H1 (cell line): ENCODE data around the gene SPINK1. TPM values are rescaled to one million over a fixed set of nuclear protein-coding genes. Genes with fewer than 3 reads are reported as not detected.

Experiments used
- CTCF ChIA-PET: fragments of 300-600 bp; sonication (Branson Sonifier 250); formaldehyde crosslinking; loops from one replicate; lab custom pipeline; 2021; ENCODE audit not compliant: partially characterized antibody; lab: Charles Lee
- POLR2A ChIA-PET: fragments of 300-600 bp; sonication (Branson Sonifier 250); formaldehyde crosslinking; loops from one replicate; lab custom pipeline; 2021; ENCODE audit warnings: inconsistent platforms; ENCODE audit not compliant: partially characterized antibody; lab: Charles Lee
- DNase-seq, 2 experiments: peaks; one replicate each; pipeline versions ENCODE4 v3.0.0 to v3.0.0-alpha.2; 2010 to 2022; ENCODE audit warnings: low spot score in 2 of 2, low read depth in 1 of 2, mixed read lengths in 1 of 2
- FAIRE-seq: peaks from 2 replicates; lab custom pipeline; 2011; peaks lifted over from hg19 to GRCh38; lab: Jason Lieb, UNC
- H2AFZ ChIP-seq: 2 replicates; pipeline ENCODE4 v1.8.1; 2012; ENCODE audit warnings: low read length, inconsistent platforms
- H2AK5ac ChIP-seq: 2 replicates; pipeline ENCODE4 v1.6.1; 2013; ENCODE audit warnings: low read depth, low read length
- H2BK120ac ChIP-seq: replicated peaks from 2 replicates; pipeline ENCODE3; 2013; ENCODE audit warnings: low read depth, low read length, inconsistent platforms
- H2BK12ac ChIP-seq: 2 replicates; pipeline ENCODE4 v1.6.1; 2013; ENCODE audit warnings: low read depth, low read length
- H2BK15ac ChIP-seq: 2 replicates; pipeline ENCODE4 v1.6.1; 2013; ENCODE audit warnings: low read length
- H2BK20ac ChIP-seq: 2 replicates; pipeline ENCODE4 v1.6.1; 2013; ENCODE audit warnings: low read length
- H2BK5ac ChIP-seq: 2 replicates; pipeline ENCODE4 v1.6.1; 2013; ENCODE audit warnings: low read depth, low read length
- H3K14ac ChIP-seq: 2 replicates; pipeline ENCODE4 v1.6.1; 2013; ENCODE audit warnings: inconsistent platforms; ENCODE audit not compliant: insufficient read length
- H3K18ac ChIP-seq: 2 replicates; pipeline ENCODE4 v1.6.1; 2013; ENCODE audit warnings: low read length; ENCODE audit errors: extremely low read depth
- H3K23ac ChIP-seq: 2 replicates; pipeline ENCODE4 v1.6.1; 2013; ENCODE audit warnings: inconsistent platforms; ENCODE audit not compliant: insufficient read length
- H3K23me2 ChIP-seq: 2 replicates; pipeline ENCODE4 v1.6.1; 2013; ENCODE audit warnings: low read depth, low read length
- H3K27ac ChIP-seq: 2 replicates; pipeline ENCODE4 v1.6.1; 2011; ENCODE audit warnings: low read depth, low read length, inconsistent platforms
- H3K27me3 ChIP-seq, 4 experiments: replicated peaks in 1 of 4; 1 replicate in 1 of 4; 2 replicates in 3 of 4; pipeline versions ENCODE4 v1.6.1 to v1.8.1; 2011 to 2013; ENCODE audit warnings: low read length in 3 of 4, mild to moderate bottlenecking in 3 of 4, inconsistent platforms in 2 of 4, mixed read lengths in 2 of 4, moderate library complexity in 1 of 4; ENCODE audit not compliant: control insufficient read depth in 3 of 4, insufficient read depth in 3 of 4; ENCODE audit errors: extremely low read depth in 1 of 4
- H3K36me3 ChIP-seq, 4 experiments: 2 replicates each; pipeline versions ENCODE4 v1.6.1 to v1.8.1; 2011 to 2013; ENCODE audit warnings: mild to moderate bottlenecking in 4 of 4, low read length in 3 of 4, moderate library complexity in 2 of 4, control low read depth in 1 of 4, inconsistent platforms in 1 of 4; ENCODE audit not compliant: insufficient read depth in 4 of 4, control insufficient read depth in 2 of 4
- H3K4ac ChIP-seq: replicated peaks from 2 replicates; pipeline ENCODE3; 2013; ENCODE audit warnings: low read length, low read depth, mixed read lengths, inconsistent platforms; ENCODE audit not compliant: insufficient read length
- H3K4me1 ChIP-seq, 4 experiments: replicated peaks in 1 of 4; 1 replicate in 1 of 4; 2 replicates in 3 of 4; pipeline versions ENCODE4 v1.6.1 to v1.8.1; 2011 to 2013; ENCODE audit warnings: low read length in 3 of 4, inconsistent platforms in 2 of 4, mixed read lengths in 1 of 4; ENCODE audit not compliant: insufficient read depth in 4 of 4, control insufficient read depth in 3 of 4
- H3K4me2 ChIP-seq, 2 experiments: 2 replicates each; pipeline versions ENCODE4 v1.6.1 to v1.8.1; 2011 to 2013; ENCODE audit warnings: low read depth in 2 of 2, low read length in 2 of 2, control low read depth in 1 of 2, inconsistent platforms in 1 of 2, mild to moderate bottlenecking in 1 of 2; ENCODE audit not compliant: insufficient read depth in 1 of 2
- H3K4me3 ChIP-seq, 4 experiments: fragments of 200-600, 300-600 bp in 1 of 4; sonication (generic), shearing (Covaris generic), sonication (Bioruptor Twin) in 1 of 4; 2 replicates each; pipeline versions ENCODE4 v1.5.1 to v1.8.1; 2011 to 2016; ENCODE audit warnings: low read length in 4 of 4, low read depth in 3 of 4, control low read depth in 2 of 4, inconsistent platforms in 2 of 4, mild to moderate bottlenecking in 2 of 4, mixed read lengths in 1 of 4, moderate library complexity in 1 of 4; ENCODE audit not compliant: insufficient read depth in 2 of 4; ENCODE audit errors: extremely low read depth in 1 of 4
- H3K56ac ChIP-seq: replicated peaks from 2 replicates; pipeline ENCODE3; 2013; ENCODE audit warnings: low read depth, mild to moderate bottlenecking, mixed read lengths, low read length, inconsistent platforms; ENCODE audit not compliant: insufficient read length
- H3K79me1 ChIP-seq: 2 replicates; pipeline ENCODE4 v1.6.1; 2013; ENCODE audit warnings: low read depth, low read length, control low read depth
- H3K79me2 ChIP-seq, 2 experiments: 2 replicates each; pipeline versions ENCODE4 v1.6.1 to v1.8.1; 2012 to 2013; ENCODE audit warnings: low read length in 2 of 2, mild to moderate bottlenecking in 2 of 2, inconsistent platforms in 1 of 2; ENCODE audit not compliant: insufficient read depth in 2 of 2, control insufficient read depth in 1 of 2
- H3K9ac ChIP-seq, 4 experiments: replicated peaks in 1 of 4; 1 replicate in 1 of 4; 2 replicates in 3 of 4; pipeline versions ENCODE4 v1.6.1 to v1.8.1; 2011 to 2013; ENCODE audit warnings: low read depth in 3 of 4, low read length in 3 of 4, control low read depth in 2 of 4, mild to moderate bottlenecking in 2 of 4, moderate library complexity in 2 of 4, inconsistent platforms in 1 of 4; ENCODE audit errors: extremely low read depth in 1 of 4
- H3K9me3 ChIP-seq, 2 experiments: 2 replicates each; pipeline versions ENCODE4 v1.6.1 to v1.8.1; 2012 to 2013; ENCODE audit warnings: mild to moderate bottlenecking in 2 of 2, moderate library complexity in 2 of 2, control low read depth in 1 of 2, inconsistent platforms in 1 of 2, low read depth in 1 of 2, low read length in 1 of 2, mixed read lengths in 1 of 2; ENCODE audit not compliant: insufficient read depth in 2 of 2
- H4K20me1 ChIP-seq, 2 experiments: replicated peaks in 1 of 2; 2 replicates each; pipeline versions ENCODE3 to v1.8.1; 2011 to 2013; ENCODE audit warnings: inconsistent platforms in 2 of 2, low read length in 2 of 2, mild to moderate bottlenecking in 1 of 2; ENCODE audit not compliant: insufficient read depth in 2 of 2, control insufficient read depth in 1 of 2
- H4K5ac ChIP-seq: 2 replicates; pipeline ENCODE4 v1.6.1; 2013; ENCODE audit warnings: low read length, low read depth, mixed read lengths, inconsistent platforms; ENCODE audit not compliant: insufficient read length
- H4K8ac ChIP-seq: 2 replicates; pipeline ENCODE4 v1.8.0; 2013; ENCODE audit warnings: mild to moderate bottlenecking, moderate library complexity, low read length, inconsistent platforms; ENCODE audit not compliant: insufficient read depth; ENCODE audit errors: extremely low read depth
- H4K91ac ChIP-seq: replicated peaks from 2 replicates; pipeline ENCODE3; 2013; ENCODE audit warnings: low read length, mixed read lengths, inconsistent platforms; ENCODE audit not compliant: insufficient read length
- BACH1 ChIP-seq: IDR thresholded peaks from 2 replicates; pipeline ENCODE4 v1.6.1; 2012; ENCODE audit warnings: low read length, improper control_type of control experiment
- BCL11A ChIP-seq, 2 experiments: IDR thresholded peaks; one replicate each; pipeline ENCODE4 v1.6.1; 2011; ENCODE audit warnings: low read depth in 2 of 2, low read length in 2 of 2, mild to moderate bottlenecking in 2 of 2
- EZH2 ChIP-seq: fragments of 200-600 bp; sonication (generic); IDR thresholded peaks from 2 replicates; pipeline ENCODE4 v1.7.1; 2012; ENCODE audit warnings: low read depth, mild to moderate bottlenecking, moderate library complexity, low read length, inconsistent platforms; ENCODE audit not compliant: severe bottlenecking
- FOSL1 ChIP-seq: IDR thresholded peaks from 2 replicates; pipeline ENCODE4 v1.6.1; 2011; ENCODE audit warnings: mild to moderate bottlenecking, low read depth, low read length, moderate library complexity; ENCODE audit not compliant: insufficient read depth
- HDAC6 ChIP-seq: IDR thresholded peaks from one replicate; pipeline ENCODE4 v1.7.1; 2012; ENCODE audit warnings: low read depth, mild to moderate bottlenecking, inconsistent platforms, low read length, moderate library complexity
- NANOG ChIP-seq: IDR thresholded peaks from 2 replicates; pipeline ENCODE4 v1.6.1; 2011; ENCODE audit warnings: low read length, low read depth, mild to moderate bottlenecking, inconsistent platforms; ENCODE audit not compliant: insufficient read depth, poor library complexity, severe bottlenecking
- POLR2A ChIP-seq, 2 experiments: IDR thresholded peaks; 1 replicate in 1 of 2; 2 replicates in 1 of 2; pipeline ENCODE4 v1.6.1; 2011; ENCODE audit warnings: low read depth in 2 of 2, low read length in 2 of 2, mild to moderate bottlenecking in 2 of 2; ENCODE audit errors: control extremely low read depth in 1 of 2
- SIX5 ChIP-seq: IDR thresholded peaks from 2 replicates; pipeline ENCODE4 v1.6.1; 2011; ENCODE audit warnings: mild to moderate bottlenecking, low read depth, low read length
- SP2 ChIP-seq: IDR thresholded peaks from 2 replicates; pipeline ENCODE4 v1.6.1; 2012; ENCODE audit warnings: mild to moderate bottlenecking, low read length, inconsistent platforms
- YY1 ChIP-seq: IDR thresholded peaks from 2 replicates; pipeline ENCODE4 v1.6.1; 2011; ENCODE audit warnings: low read depth, mild to moderate bottlenecking, low read length
- WGBS, 2 experiments: shearing (Covaris generic) in 1 of 2; methylation state at CpG; one replicate each; pipeline versions ENCODE4 v1.1.6 to v1.1.7; 2013 to 2015; ENCODE audit warnings: low lambda C conversion rate in 2 of 2, mixed read lengths in 2 of 2, inconsistent platforms in 1 of 2, low coverage in 1 of 2, missing lambda C conversion rate in 1 of 2; ENCODE audit not compliant: insufficient replicate concordance in 2 of 2, insufficient coverage in 1 of 2, insufficient read length in 1 of 2; ENCODE audit errors: extremely low coverage in 1 of 2, missing lambda C conversion rate in 1 of 2; 5-methylcytosine and 5-hydroxymethylcytosine counted together
- polyA plus RNA-seq, 7 experiments: library from polyadenylated mRNA; depleted of rRNA in 3 of 7; stranded (reverse) in 5 of 7; unstranded in 2 of 7; fragments of >200 nt in 5 of 7; fragments of 200-250 nt in 2 of 7; gene quantifications; 1 replicate in 5 of 7; 2 replicates in 1 of 7; 4 replicates in 1 of 7; pipeline versions ENCODE4 v1.2.1 to v1.2.3, GENCODE V29; 2011 to 2013; ENCODE audit warnings: missing spikeins in 2 of 7, mixed read lengths in 2 of 7
- total RNA-seq: library from RNA; stranded (reverse); fragmentation: NEBNext Ultra II Directional; extraction: Animal tissue kit (Norgen Biotek cat#: 25700); gene quantifications from 2 replicates; pipeline ENCODE4 v1.2.1, GENCODE V29; 2021
- TF ChIP-seq, protein P1 (sequence below): IDR thresholded peaks from 2 replicates; pipeline ENCODE4 v1.6.1; 2012; ENCODE audit warnings: inconsistent platforms
- TF ChIP-seq, protein P2 (sequence below): IDR thresholded peaks from 2 replicates; pipeline ENCODE4 v1.6.1; 2011; ENCODE audit warnings: low read length, improper control_type of control experiment

Gene SPINK1
- total and polyA plus RNA-seq, 2 of the 8 experiments (the other 6 are each of a cell fraction or from before 2014, with no cell fraction given), result 0.48 to 1.3 TPM

GRCh38 chr5:147796556-147797308, 34.7 kb downstream of the SPINK1 start:
- Histone ChIP-seq H2BK120ac (no peak overlapping the region), H3K4ac (no peak overlapping the region), H3K36me3 (no peaks in the 10 kb centered on the region), H4K20me1 (no peaks in the 10 kb centered on the region), H3K4me2 (no peak overlapping the region), H4K8ac (no peak overlapping the region), H3K79me2 (no peaks in the 10 kb centered on the region), H3K79me1 (no peaks in the 10 kb centered on the region), H3K56ac (no peak overlapping the region), H3K9me3 (no peaks in the 10 kb centered on the region), H2BK20ac (no peak overlapping the region), H2BK5ac (no peak overlapping the region), H3K23ac (no peak overlapping the region), H3K27ac (no peak overlapping the region), H3K27me3 (no peaks in the 10 kb centered on the region), H4K5ac (no peak overlapping the region), H3K18ac (no peak overlapping the region), H2BK12ac (no peak overlapping the region), H3K4me1 (no peaks in the 10 kb centered on the region), H3K23me2 (no peaks in the 10 kb centered on the region), H4K91ac (no peak overlapping the region), H2AFZ (no peak overlapping the region), H2AK5ac (no peak overlapping the region), H3K4me3 (no peak overlapping the region), H3K9ac (no peak overlapping the region), H3K14ac (no peak overlapping the region), H2BK15ac (no peak overlapping the region)
- ChIA-PET POLR2A (interaction anchor here (1.0 kb wide), 1 partner anchor 15 kb away, joined by 4 read pairs; no protein-coding TSS in a partner anchor), CTCF (interaction anchor here (0.6 to 1.3 kb wide), 4 partner anchors 26 to 218 kb away, joined by 3 to 4 read pairs (median 3); no protein-coding TSS in a partner anchor)
- DNase-seq (no peak), FAIRE-seq (no peak)
- 78% methylated on average over 6 of the region's 6 CpGs; no CpG with 5 or more reads in 1 of the 2 experiments for WGBS, 2 experiments
- TF ChIP-seq NANOG (no peak), SP2 (no peak), BCL11A (IDR thresholded peaks at IDR 0.05; ENCODE audit: low read depth in 2 of 2, low read length in 2 of 2) (no peak), POLR2A (IDR thresholded peaks at IDR 0.05; ENCODE audit: control extremely low read depth in 1 of 2, low read depth in 2 of 2, low read length in 2 of 2) (no peak), YY1 (no peak), FOSL1 (no peak), BACH1 (no peak), HDAC6 (no peak), EZH2 (no peak), SIX5 (no peak)
- TF ChIP-seq, protein P1, sequence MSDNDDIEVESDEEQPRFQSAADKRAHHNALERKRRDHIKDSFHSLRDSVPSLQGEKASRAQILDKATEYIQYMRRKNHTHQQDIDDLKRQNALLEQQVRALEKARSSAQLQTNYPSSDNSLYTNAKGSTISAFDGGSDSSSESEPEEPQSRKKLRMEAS, result no peak
- TF ChIP-seq, protein P2, sequence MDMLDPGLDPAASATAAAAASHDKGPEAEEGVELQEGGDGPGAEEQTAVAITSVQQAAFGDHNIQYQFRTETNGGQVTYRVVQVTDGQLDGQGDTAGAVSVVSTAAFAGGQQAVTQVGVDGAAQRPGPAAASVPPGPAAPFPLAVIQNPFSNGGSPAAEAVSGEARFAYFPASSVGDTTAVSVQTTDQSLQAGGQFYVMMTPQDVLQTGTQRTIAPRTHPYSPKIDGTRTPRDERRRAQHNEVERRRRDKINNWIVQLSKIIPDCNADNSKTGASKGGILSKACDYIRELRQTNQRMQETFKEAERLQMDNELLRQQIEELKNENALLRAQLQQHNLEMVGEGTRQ, result no peak
